HepG2 (cell line): ENCODE results near the gene SMIM14. TPM values are rescaled to one million over a fixed set of nuclear protein-coding genes. Genes with fewer than 3 reads are reported as not detected.

Experiments
- ATAC-seq: fragments of 200-7000 bp; cut with Tn5 transposase; 3 replicates; pipeline ENCODE4 v1.9.1; 2020; ENCODE audit warnings: mild to moderate bottlenecking, moderate library complexity
- BruUV-seq: library from RNA; stranded (reverse); fragments of 400-500 nt; replicated peaks from 2 replicates; lab custom pipeline; 2021; lab: Mats Ljungman, UMichigan
- CTCF ChIA-PET: fragments of 300-600 bp; formaldehyde crosslinking; extraction: SDS; loops from one replicate; lab custom pipeline; 2021; ENCODE audit warnings: low total read pairs, inconsistent platforms, low intra/inter-chr PET ratio; lab: Yijun Ruan, JAX
- POLR2A ChIA-PET: fragments of 350-600 bp; sonication (Branson Sonifier 250); formaldehyde crosslinking; loops from one replicate; lab custom pipeline; 2020; ENCODE audit warnings: antibody characterized with exemption, inconsistent platforms; lab: Yijun Ruan, JAX
- DNase-seq: peaks from one replicate; pipeline ENCODE4 v3.0.0-alpha.2; 2015; ENCODE audit warnings: low spot score
- FAIRE-seq: peaks from 3 replicates; lab custom pipeline; 2011; peaks lifted over from hg19 to GRCh38; lab: Jason Lieb, UNC
- H2AFZ ChIP-seq: one replicate; pipeline ENCODE4 v1.6.1; 2011; ENCODE audit warnings: low read length, inconsistent platforms
- H3K27ac ChIP-seq: fragments of 300-600 bp; 3 replicates; pipeline ENCODE4 v1.8.0; 2011; ENCODE audit warnings: mixed run types, mild to moderate bottlenecking, mixed read lengths, low read length, inconsistent platforms; ENCODE audit not compliant: insufficient read depth; ENCODE audit errors: extremely low read length
- H3K27me3 ChIP-seq, 2 experiments: fragments of 200-600 bp in 1 of 2; 2 replicates in 1 of 2; 3 replicates in 1 of 2; pipeline versions ENCODE4 v1.6.0 to v1.8.0; 2011; ENCODE audit warnings: low read length in 2 of 2, mild to moderate bottlenecking in 2 of 2, moderate library complexity in 2 of 2, inconsistent platforms in 1 of 2; ENCODE audit not compliant: insufficient read depth in 2 of 2, control insufficient read depth in 1 of 2
- H3K36me3 ChIP-seq, 2 experiments: fragments of 200-600 bp in 1 of 2; replicated peaks in 1 of 2; 2 replicates in 1 of 2; 3 replicates in 1 of 2; pipeline versions ENCODE4 v1.5.1 to v1.8.0; 2011; ENCODE audit warnings: low read length in 2 of 2, inconsistent platforms in 1 of 2; ENCODE audit not compliant: insufficient read depth in 2 of 2, control insufficient read depth in 1 of 2
- H3K4me1 ChIP-seq: 2 replicates; pipeline ENCODE4 v1.5.1; 2012; ENCODE audit warnings: low read length, inconsistent platforms; ENCODE audit not compliant: insufficient read depth
- H3K4me2 ChIP-seq: 2 replicates; pipeline ENCODE4 v1.6.0; 2011; ENCODE audit warnings: low read depth, low read length, inconsistent platforms
- H3K4me3 ChIP-seq, 3 experiments: fragments of 200-600 bp in 1 of 3; sonication (generic), shearing (Covaris generic) in 1 of 3; replicated peaks in 1 of 3; 2 replicates each; pipeline ENCODE4 v1.5.1; 2011 to 2016; ENCODE audit warnings: low read length in 3 of 3, inconsistent platforms in 2 of 3, low read depth in 2 of 3, mild to moderate bottlenecking in 2 of 3, control low read depth in 1 of 3, mixed read lengths in 1 of 3; ENCODE audit not compliant: insufficient read depth in 1 of 3
- H3K79me2 ChIP-seq: one replicate; pipeline ENCODE4 v1.6.1; 2011; ENCODE audit warnings: low read length, inconsistent platforms; ENCODE audit not compliant: insufficient read depth
- H3K9ac ChIP-seq: 2 replicates; pipeline ENCODE4 v1.6.0; 2011; ENCODE audit warnings: mild to moderate bottlenecking, low read depth, low read length, inconsistent platforms; ENCODE audit not compliant: insufficient read depth
- H3K9me3 ChIP-seq: 2 replicates; pipeline ENCODE4 v1.5.1; 2012; ENCODE audit warnings: mild to moderate bottlenecking, low read length
- H4K20me1 ChIP-seq: 2 replicates; pipeline ENCODE4 v1.6.0; 2011; ENCODE audit warnings: inconsistent platforms, mild to moderate bottlenecking, low read length, moderate library complexity; ENCODE audit not compliant: insufficient read depth
- ARID5B ChIP-seq: IDR thresholded peaks from 2 replicates; pipeline ENCODE4 v1.4.0; 2020; ENCODE audit warnings: mild to moderate bottlenecking, missing genetic modification reagents
- CREM ChIP-seq, 2 experiments: sonication (generic) in 1 of 2; formaldehyde crosslinking in 1 of 2; IDR thresholded peaks; 2 replicates each; pipeline versions ENCODE4 v1.4.0 to v1.6.1; 2016 to 2020; ENCODE audit warnings: antibody characterized with exemption in 1 of 2, mild to moderate bottlenecking in 1 of 2, missing genetic modification reagents in 1 of 2
- FOXA3 ChIP-seq: IDR thresholded peaks from 2 replicates; pipeline ENCODE4 v1.6.1; 2016; ENCODE audit warnings: missing genetic modification reagents, missing compliant biosample characterization
- FOXO4 ChIP-seq: sonication (generic); formaldehyde crosslinking; conservative IDR thresholded peaks from 2 replicates; pipeline ENCODE4 v1.8.1; 2023; ENCODE audit warnings: missing genetic modification reagents
- HOXA3 ChIP-seq: sonication (generic); formaldehyde crosslinking; IDR thresholded peaks from 2 replicates; pipeline ENCODE4 v1.5.0; 2020; ENCODE audit warnings: missing genetic modification reagents
- MED1 ChIP-seq: sonication (generic); formaldehyde crosslinking; IDR thresholded peaks from 2 replicates; pipeline ENCODE4 v1.4.0; 2020; ENCODE audit warnings: missing genetic modification reagents
- NAIF1 ChIP-seq: sonication (generic); formaldehyde crosslinking; IDR thresholded peaks from 2 replicates; pipeline ENCODE4 v1.5.0; 2020; ENCODE audit warnings: mild to moderate bottlenecking, missing genetic modification reagents, borderline replicate concordance
- NCOR1 ChIP-seq: fragments of 200-600 bp; sonication (generic); IDR thresholded peaks from 2 replicates; pipeline ENCODE4 v1.7.0; 2017; ENCODE audit warnings: antibody characterized with exemption, low read length, borderline replicate concordance
- NFE2 ChIP-seq: sonication (generic); formaldehyde crosslinking; IDR thresholded peaks from 2 replicates; pipeline ENCODE4 v1.4.0; 2020; ENCODE audit warnings: missing genetic modification reagents
- SOX13 ChIP-seq, 3 experiments: fragments of 450-650 bp in 1 of 3; sonication (generic) in 1 of 3; formaldehyde crosslinking in 1 of 3; IDR thresholded peaks in 2 of 3; conservative IDR thresholded peaks in 1 of 3; 2 replicates each; pipeline versions ENCODE4 v1.5.0 to v1.6.1; 2016 to 2020; ENCODE audit warnings: antibody characterized with exemption in 1 of 3, mild to moderate bottlenecking in 1 of 3, missing compliant biosample characterization in 1 of 3, missing genetic modification reagents in 1 of 3, moderate library complexity in 1 of 3
- ZBTB4 ChIP-seq: sonication (generic); formaldehyde crosslinking; IDR thresholded peaks from 2 replicates; pipeline ENCODE4 v1.4.0; 2020; ENCODE audit warnings: missing genetic modification reagents, mild to moderate bottlenecking, borderline replicate concordance
- ZGPAT ChIP-seq: IDR thresholded peaks from 2 replicates; pipeline ENCODE4 v1.6.1; 2016; ENCODE audit warnings: mild to moderate bottlenecking
- ZNF484 ChIP-seq: sonication (generic); formaldehyde crosslinking; IDR thresholded peaks from 2 replicates; pipeline ENCODE4 v1.5.1; 2020; ENCODE audit warnings: mild to moderate bottlenecking, low read depth, missing genetic modification reagents, borderline replicate concordance
- WGBS: methylation state at CpG from one replicate; pipeline ENCODE4 v1.1.6; 2017; ENCODE audit warnings: low lambda C conversion rate; 5-methylcytosine and 5-hydroxymethylcytosine counted together
- in situ Hi-C: cut with HindIII; loops from 2 replicates; pipeline ENCODE4 v1.10.0; 2017; ENCODE audit warnings: low pct_unique_long_range_greater_than_20kb; ENCODE audit not compliant: extremely low pct_ligation_motif_present
- intact Hi-C: fragments of 100-400 bp; cut with micrococcal nuclease; formaldehyde crosslinking; loops from one replicate; pipeline ENCODE4 v1.10.0; 2022; ENCODE audit not compliant: unreplicated experiment
- polyA plus RNA-seq, 8 experiments: library from polyadenylated mRNA; depleted of rRNA in 3 of 8; stranded (reverse) in 7 of 8; unstranded in 1 of 8; fragments of >200 nt; fragmentation: Illumina TruSeq in 4 of 8; extraction: Trizol in 4 of 8; gene quantifications; 2 replicates each; pipeline versions ENCODE4 v1.2.1 to v1.2.3, GENCODE V29; 2011 to 2016; ENCODE audit warnings: low read depth in 4 of 8, missing spikeins in 1 of 8, mixed read lengths in 1 of 8; ENCODE audit not compliant: insufficient read depth in 1 of 8
- total RNA-seq, 5 experiments: library from RNA; depleted of rRNA; stranded (reverse); fragments of >200 nt; fragmentation: Illumina TruSeq; extraction: Trizol; gene quantifications; 2 replicates each; pipeline ENCODE4 v1.2.3, GENCODE V29; 2016; ENCODE audit warnings: low read depth in 1 of 5

Gene SMIM14
- total and polyA plus RNA-seq, 2 of the 13 experiments (the other 11 are each of a cell fraction or from before 2014, with no cell fraction given): 16.3 to 28.1 TPM

- BruUV-seq: no TSS peak
- H3K36me3 ChIP-seq: no peaks in the 10 kb centered on the region
- H3K4me1 ChIP-seq: peaks cover 49% of the 10 kb centered on the region
- intact Hi-C loops: no loop called here
- ATAC-seq: peak; percentile 41
- no peaks in the 10 kb centered on the region for H4K20me1 ChIP-seq
- H3K4me2 ChIP-seq: peak overlapping the region; percentile 13
- peak; percentile 42 for DNase-seq
- H3K27ac ChIP-seq: peak overlapping the region; percentile 83
- no peaks in the 10 kb centered on the region for H3K9me3 ChIP-seq
- in situ Hi-C loops: no loop called here
- no peak overlapping the region for H2AFZ ChIP-seq
- peak; percentile 68 for FAIRE-seq
- no peak overlapping the region for H3K9ac ChIP-seq
- ChIA-PET POLR2A (interaction anchor here (0.5 to 3.8 kb wide), 4 partner anchors 9 to 121 kb away, joined by 3 to 53 read pairs (median 12); partner anchors contain the start of genes SMIM14, UBE2K and UGDH), CTCF (no interaction called here)
- no peak overlapping the region for H3K4me3 ChIP-seq
- no peaks in the 10 kb centered on the region for H3K79me2 ChIP-seq
- H3K27me3 ChIP-seq: no peaks in the 10 kb centered on the region
- WGBS: 22% methylated on average over 3 of the region's 3 CpGs
- TF ChIP-seq SOX13 (IDR thresholded peaks at IDR 0.05) (no peak), SOX13 (CRISPR knock-in tag; conservative IDR thresholded peaks at IDR 0.05 in 1 of 2, IDR thresholded peaks at IDR 0.05 in 1 of 2) (peak in 1 of 2 experiments; percentile 47; a peak in 1 of 4 replicates), NFE2 (CRISPR knock-in tag) (no peak), FOXA3 (CRISPR knock-in tag) (peak; percentile 45; the same call in 1 of the 2 replicates), HOXA3 (CRISPR knock-in tag) (peak; percentile 55; the same call in 1 of the 2 replicates), ARID5B (peak; percentile 88), FOXO4 (no peak), NAIF1 (CRISPR knock-in tag) (no peak), MED1 (CRISPR knock-in tag) (peak; percentile 55; the same call in 1 of the 2 replicates), ZBTB4 (CRISPR knock-in tag) (no peak), CREM (IDR thresholded peaks at IDR 0.05) (0 out of 2 replicates have a peak, but pooled peaks have one; percentile 23), CREM (CRISPR knock-in tag; IDR thresholded peaks at IDR 0.05) (no peak), NCOR1 (peak; percentile 67), ZGPAT (CRISPR knock-in tag) (peak; percentile 34; the same call in 1 of the 2 replicates), ZNF484 (CRISPR knock-in tag) (no peak)
Measured at GRCh38 chr4:39648213-39648612, 9.5 kb upstream of the SMIM14 start.
